NCI-H748 treated with DMSO at 0.1 percent for 48 hours (cell line): ENCODE measurements around the gene SST.
"Not testable (repeated sequence)": the region's sequence is repeated elsewhere in the genome, so short reads cannot be mapped to it uniquely, and the experiment has no call there.

Experiments used
- DNase-seq: peaks from one replicate; lab custom pipeline; 2025; lab: John Stamatoyannopoulos, UW

The SST gene

DNA sequence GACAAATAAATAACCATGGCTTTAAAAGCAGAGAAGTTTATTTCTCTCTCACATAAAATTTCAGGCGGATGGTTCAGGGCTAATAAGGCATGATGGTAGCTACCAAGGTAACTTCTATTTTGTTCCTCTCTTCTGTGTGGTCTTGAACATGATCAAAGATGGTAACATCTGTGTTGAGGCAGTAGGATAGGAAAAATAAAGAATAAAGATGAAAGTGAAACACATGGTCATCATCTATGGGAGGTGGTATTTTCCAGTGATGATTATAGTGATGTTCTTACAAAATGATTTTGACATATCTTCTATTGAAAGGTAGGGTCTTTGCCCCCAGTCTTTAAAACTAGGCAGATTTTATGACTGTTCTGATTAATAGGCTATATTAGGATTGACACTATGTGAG lies 14.2 kb upstream of the SST start:
- DNase-seq, result no peak

DNA sequence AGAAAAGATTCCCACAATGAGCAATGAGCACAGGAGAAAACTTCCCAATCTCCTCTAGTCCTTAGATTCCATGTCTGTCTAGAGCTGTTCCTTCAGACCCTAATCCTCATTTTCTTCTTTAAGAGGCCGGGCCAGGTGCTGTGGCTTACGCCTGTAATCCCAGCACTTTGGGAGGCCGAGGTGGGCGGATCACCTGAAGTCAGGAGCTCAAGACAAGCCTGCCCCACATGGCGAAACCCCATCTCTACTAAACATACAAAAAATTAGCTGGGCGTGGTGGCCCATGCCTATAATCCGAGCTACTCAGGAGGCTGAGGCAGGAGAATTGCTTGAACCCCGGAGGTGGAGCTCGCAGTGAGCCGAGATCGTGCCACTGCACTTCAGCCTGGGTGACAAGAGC lies 11.6 kb upstream of the SST start:
- DNase-seq, result not testable (repeated sequence)

DNA sequence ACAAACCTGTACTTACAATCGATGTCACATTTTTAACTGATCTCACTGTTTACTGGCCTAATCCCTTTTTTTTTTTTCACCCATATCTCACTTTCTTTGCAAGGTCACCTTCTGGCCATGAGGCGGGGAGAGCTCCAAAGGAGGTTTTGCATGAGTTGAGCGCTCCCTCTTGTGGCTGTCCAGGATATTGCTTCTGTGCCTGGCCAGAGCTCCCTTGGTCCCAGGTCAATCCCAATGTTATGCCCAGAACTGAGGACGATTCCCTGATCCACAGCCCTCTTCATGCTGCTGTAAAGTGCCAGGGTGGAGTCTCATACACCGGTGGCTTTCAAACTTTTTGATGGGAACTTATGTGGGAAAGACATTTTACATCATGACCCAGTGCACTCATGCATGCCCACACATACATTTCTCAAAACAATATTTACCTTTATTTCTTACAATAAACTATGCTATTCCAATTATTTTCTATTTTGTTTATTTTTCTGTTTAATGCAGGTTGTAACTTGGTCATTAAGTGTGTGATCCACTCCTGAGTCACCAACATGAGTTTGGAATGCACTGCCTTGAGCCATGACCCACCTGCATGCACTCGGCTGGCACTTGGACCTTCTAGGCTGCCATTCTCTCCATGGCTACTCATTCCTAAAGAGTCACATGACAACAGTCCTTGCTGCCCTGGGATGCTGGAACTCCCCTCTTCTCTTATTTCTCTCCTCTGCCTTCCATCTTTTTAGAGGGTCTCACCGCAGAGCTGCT lies 9.6 kb upstream of the SST start:
- peak; percentile 10 for DNase-seq

DNA sequence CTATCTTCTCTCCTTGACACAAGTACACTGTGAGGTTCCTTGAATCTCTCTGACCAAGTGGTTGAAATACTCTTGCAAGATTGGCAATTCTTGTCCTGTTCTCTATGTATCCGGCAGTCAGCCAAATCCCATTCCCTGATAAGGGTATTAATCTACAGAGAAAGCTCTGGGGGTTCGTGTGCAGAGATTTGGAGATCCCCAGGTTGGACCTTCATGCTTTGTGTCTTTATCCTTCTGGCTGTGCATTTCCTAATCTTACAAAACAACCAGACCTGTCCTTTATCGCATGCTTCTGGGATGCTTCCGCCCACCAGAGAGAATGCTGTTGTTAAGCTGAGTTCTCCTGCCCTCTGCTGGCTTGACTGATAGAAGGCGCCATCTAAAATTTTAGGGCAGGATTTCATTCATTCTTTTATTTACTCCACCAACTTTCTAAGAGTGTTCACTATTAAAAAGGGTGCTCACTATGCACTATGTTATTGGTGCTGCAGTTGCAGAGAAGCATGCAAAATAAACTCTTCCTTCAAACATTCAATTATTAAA lies 8.6 kb upstream of the SST start:
- no peak for DNase-seq

DNA sequence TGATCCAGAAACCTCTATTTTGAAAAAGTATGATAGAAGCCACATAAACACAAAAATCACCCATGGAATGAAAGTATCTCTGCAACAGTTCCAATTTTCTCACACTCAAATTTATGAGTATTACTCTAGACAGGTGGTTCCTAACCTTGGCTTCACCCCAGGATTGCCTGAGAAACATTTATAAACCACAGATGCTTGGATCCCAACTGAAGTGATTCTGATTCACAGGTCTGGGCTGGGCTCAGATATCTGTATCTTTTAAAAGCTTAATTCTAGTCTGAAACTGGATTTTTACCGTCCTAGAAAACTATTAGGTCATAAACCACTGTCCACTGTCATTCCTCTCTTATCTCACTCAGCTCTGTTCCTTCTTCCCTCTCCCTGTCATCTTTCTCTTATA lies 7.4 kb upstream of the SST start:
- no peak for DNase-seq

DNA sequence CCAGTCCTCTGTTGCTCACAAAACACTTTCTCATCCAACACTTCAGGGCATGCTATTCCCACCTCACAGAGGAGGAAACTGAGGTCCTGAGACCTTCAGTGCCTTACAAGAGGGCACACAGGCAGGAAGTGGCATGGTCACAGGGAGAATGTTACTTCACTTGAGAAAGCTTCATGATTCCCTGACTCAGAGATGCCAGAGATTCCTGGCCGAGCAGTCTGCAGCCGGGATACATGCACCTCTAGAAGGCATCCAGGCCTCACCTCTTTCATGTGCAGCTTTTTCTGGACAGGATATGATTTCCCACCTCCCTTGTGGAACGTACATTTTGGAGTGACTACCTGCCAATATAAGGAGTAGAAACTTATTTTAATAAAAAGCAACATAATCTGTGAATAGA lies 2.8 kb upstream of the SST start:
- DNase-seq, result no peak

DNA sequence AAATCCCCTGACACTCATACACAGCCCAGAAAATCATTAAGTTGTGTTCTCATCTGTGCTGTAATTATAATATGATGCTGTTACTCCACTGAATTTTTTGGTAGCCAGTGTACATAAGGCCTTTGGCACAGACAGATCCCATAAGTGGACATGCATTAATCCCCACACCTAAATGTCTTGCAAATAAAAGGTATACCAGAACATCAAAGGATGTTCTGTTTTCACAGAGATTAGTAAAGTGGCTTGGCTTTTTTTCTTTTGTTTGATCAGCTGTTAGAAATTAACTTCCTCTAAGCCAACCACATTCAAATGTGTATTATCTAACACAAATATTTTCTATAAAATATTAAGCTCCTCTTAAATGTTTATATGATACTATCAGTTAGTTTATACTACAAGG lies 2.7 kb downstream of the SST start:
- DNase-seq, result peak; percentile 15

DNA sequence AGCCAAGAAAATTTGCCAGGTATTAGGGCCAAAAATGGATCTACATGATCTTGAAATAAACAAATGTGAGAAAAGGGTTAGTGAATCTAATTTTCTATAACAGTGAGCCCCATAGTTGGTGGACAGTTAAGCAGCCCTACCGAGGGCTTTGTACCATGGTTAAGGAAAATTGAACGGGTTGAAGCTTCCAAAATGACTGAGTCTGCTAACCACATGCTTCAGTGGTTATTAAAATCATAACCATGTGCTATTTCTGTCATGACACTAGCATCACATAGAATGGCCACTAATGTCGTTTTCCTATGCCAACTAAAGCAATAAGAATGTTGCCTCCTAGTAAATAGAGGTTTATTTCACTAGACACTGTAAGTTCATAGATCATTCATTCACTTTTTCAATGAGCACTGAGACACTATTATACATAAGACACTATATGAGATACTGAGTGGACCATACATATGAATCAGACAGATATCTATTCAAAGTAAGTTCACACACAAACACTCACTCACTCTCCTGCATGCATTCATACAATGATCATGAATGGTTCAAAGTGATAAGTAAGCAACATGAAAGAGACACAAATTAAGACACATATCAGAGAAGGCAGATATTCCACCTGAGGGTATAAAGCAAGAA lies 4.3 kb downstream of the SST start:
- DNase-seq, result no peak

DNA sequence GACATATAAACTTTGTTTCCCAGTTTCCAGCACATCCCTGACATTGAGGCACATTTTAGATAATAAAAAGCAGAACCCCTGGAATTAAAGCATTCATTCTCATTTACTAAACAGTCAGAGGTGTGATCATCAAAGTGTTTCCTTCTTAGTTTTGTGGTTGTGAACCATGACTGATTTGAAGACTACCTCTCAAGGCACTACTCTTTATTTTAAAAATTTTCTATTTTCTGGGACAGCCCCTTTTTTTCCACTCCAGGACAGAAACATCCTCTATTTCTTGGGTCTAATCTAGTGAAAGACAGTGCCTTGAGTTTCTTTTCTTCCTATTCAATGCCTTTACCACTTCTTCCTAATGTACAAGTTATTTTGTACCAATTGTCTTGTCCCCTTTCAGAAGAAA lies 5.2 kb downstream of the SST start:
- DNase-seq, result no peak

DNA sequence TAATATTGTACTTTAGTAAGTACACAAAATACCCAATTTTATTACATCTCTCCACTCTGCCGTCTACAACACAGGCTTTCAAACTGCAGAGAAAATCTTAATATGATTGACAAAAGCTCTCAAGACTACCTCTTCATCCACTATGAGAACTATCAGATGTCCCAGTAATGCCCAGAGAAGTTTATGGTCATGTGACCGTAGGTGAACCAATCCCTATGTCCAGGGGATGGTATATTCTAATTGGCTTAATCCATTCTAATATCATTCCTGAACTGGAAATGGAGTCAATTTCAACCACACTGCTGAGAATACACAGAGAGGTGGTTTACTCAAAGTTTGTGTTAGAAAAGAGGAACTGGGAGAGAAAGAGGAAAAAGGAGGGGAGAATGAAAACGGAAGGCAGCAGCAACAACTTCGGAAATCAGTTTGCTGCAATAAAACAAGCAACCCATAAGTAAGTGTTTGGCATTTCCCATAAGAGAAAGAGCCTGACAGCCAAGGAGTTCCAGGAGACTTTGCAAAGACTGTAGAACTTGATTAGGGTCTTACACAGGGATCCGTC lies 7.3 kb downstream of the SST start:
- DNase-seq, result no peak

DNA sequence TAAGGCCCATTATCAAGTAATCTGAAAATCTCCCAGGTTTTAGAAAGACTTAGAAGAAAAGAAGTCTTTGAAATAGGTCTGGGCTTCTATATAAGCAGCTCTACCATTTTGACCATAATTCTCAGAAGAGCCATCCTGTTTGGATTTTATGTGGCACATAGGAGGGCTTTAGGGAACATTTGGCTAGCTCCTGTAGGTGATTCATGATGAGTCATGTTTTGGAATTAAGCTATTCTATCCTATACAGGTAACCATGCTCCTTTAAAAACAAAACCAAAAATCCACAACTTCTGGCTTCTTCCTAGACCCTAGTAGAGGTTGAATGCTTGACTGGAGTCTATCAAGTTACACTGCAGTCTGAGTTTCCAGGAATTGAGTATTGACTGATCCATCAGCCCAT lies 8.9 kb downstream of the SST start:
- no peak for DNase-seq

DNA sequence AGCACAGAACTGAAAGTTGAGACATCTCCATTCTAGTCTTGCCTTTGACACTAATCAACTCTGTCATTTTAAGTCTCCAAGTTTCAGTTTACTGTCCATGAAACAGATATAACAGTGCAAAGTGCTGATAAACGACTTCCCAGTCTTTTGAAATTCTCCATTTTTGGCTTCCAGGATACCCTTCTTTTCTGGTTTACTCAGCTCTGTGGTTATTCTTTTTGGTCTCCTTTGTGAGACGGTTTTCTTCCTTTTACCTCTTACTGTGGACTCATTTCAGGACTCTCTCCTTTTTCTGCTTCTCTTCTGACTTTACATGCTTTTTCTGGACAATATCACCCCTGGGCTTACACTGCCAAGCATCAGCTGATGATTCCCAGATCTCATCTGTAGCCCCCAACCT lies 18.9 kb downstream of the SST start:
- no peak for DNase-seq

DNA sequence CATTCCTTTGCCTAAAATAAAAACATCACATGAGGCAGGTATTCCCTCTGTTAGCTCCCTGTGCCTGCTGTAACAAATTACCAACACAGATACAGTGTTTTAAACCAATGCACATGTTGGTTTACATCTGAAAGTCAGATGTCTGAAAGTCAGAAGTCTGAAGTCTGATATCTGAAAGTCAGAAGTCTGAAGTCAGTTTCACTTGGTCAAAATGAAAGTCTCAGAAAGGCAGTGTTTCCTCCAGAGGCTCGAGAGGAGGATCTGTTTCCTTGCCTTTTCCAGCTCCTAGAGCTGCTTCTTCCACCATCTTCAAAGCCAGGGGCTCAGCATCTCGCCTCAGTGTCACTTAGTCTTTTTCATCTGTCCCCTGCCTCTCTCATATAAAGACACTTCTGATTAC lies 22.0 kb downstream of the SST start:
- no peak for DNase-seq

DNA sequence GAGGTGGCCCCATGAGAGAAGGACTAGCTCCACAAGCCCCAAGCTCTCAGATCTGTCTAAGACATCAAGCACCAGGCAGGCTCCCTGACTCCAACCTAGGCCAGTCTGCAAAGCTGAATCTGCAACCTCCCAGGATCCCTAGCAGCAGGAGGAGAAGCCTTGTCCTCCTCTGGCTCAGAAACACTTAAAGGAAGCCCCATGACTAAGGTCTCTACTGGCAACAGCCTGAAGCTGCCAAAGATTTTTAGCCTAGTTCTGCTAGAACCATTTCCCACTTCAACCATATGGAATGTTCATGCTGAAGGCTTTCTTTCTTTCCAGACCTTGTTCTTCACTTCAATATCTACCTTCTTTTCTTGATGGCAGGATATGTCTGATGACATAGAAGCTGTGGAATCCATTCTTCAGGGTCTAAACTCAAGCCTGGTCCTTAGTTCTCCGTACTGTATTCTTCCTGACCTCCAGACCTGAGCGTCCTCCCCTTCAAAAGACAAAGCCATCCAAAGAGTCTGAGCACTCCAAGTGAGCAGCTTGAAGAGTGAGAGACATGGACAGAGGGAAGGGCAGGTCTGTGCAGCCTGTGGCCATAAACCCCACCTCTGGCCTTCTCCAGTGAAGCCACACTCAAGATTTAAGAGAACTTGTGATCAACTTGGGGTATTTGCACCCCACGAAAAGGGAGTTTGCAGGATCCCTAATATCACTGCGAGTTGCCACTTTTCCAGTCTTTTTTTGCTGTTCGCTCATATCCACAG lies 23.1 kb downstream of the SST start:
- DNase-seq, result no peak

DNA sequence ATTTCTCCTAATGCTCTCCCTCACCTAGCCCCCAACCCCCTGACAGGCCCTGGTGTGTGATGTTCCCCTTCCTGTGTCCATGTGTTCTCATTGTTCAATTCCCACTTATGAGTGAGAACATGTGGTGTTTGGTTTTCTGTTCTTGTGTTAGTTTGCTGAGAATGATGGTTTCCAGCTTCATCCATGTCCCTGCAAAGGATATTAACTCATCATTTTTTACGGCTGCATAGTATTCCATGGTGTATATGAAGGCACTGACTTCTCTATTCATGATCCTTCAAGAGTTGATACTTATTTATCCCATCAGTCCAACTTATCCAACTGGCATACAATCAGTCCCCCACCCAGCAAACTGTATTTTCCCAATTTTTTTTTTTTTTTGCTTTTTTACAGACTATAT lies 24.8 kb downstream of the SST start:
- not testable (repeated sequence) for DNase-seq

DNA sequence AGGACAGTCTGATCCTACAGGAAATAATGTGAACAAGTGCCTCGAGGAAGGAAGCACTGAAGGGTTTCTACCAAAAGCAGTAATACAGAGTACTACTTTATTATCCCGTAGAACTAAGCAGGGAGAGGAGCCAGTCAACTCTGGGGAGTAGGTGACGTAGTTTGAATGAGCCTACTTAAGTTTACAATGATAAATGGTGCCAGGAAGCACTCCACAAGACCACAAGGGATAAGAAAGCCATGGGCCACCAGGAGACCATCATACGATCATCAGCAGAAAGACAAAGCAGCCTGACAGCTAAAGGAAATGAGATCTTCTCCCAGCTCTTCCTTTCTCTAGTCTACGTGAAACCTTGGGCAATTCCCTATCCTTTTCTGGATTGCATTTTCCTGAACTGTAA lies 27.3 kb downstream of the SST start:
- DNase-seq, result no peak

DNA sequence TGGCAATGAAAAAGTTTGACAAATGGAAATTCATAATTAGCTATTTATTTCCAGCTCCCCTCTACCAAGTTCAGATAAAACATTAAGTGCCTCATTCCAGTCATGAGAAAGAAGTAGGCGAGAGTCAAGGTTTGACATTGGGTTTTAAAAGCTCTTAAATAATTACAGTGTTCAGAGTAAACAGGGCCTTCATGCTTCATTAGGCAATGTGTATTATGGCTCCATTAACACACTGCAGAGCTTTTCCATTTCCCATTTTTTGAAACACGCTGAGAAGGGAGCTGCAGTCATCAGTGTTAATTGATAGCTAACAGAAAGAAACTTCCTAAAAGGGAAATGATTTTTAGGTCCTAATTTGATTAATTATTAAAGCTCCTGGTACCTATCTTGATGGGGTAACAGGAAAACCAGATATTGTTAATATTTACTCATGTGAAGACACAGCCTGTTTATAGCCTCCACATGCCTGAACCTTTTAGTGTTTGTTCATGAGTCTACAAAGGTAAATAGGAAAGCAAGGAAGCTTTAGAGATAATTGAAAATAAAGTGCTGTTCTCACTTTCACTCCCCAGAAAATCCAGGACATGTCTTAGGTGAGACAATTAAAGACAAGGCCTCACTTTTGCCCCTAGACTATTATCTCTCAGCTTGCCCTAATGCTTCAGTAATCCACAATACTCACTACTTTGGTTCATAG lies 28.7 kb downstream of the SST start:
- no peak for DNase-seq

DNA sequence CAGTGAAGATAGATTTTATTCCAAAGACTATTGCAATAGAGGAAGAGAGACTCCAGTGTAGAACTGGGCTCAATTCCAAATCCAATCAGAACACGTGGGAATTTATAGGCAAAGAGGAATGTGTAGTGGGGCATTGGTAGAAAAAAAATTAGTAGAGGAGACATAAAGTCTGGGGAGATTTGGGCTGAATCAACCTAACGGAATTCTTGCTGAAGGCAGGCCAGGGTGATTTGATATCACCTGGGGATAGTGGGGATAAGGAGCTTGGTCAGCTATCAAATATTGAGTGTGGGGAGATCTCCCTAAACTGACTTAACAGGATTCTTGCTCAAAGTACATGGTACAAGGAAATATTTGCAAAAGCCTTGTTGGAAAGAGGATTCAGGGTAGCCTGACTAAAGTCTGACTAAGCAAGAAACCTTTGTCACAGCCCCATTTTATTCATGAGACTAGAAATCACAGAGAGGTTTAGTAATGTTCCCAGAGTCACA lies 29.6 kb downstream of the SST start:
- no peak for DNase-seq

DNA sequence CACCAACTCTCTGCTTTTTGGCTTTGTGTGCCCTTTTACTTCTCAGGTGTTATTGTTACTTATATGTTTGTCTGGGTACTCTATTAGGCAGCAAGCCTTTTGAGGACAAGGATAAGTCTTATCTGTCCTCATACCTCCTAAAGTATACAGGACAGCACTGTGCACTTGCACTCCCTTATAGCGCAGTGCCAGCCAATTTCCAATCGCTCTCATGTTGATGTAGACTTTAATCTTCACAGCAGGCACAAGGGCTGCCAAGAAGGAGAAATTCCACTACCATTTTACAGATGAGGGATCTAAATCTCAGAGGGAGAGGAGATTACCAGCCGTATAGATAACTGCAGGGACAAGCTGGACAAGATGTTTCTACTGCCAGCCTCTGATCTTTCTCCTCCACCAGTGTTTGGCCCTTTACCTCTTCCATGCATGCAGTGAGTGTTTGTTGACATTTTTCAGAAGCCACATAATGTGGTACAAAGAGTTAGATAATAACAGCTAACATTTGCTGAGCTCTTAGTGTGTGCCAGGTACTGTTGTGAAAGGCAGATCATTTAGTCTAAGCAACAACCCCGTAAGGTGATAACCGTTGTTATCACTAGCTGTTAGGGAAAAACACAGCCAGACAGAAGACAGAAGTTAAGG lies 30.1 kb downstream of the SST start:
- DNase-seq, result no peak

DNA sequence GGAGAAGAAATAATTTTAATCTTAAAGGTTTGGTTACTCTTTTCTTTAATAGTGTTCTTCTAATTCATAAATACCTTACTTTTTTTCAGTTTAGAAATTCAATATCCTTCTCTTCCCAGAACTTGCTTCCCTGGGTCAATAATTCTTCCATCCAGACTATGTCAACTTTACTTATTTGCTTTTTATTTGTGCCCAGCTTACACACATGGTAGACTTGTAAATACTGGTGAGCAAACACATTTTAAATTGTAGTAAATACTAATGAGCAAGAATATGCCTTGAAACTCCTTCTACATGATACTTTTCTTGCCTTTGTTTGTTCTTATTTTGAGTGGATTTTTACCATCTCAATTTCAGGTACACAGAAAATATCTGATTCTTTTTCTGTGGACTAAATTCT lies 33.7 kb downstream of the SST start:
- DNase-seq, result no peak

DNA sequence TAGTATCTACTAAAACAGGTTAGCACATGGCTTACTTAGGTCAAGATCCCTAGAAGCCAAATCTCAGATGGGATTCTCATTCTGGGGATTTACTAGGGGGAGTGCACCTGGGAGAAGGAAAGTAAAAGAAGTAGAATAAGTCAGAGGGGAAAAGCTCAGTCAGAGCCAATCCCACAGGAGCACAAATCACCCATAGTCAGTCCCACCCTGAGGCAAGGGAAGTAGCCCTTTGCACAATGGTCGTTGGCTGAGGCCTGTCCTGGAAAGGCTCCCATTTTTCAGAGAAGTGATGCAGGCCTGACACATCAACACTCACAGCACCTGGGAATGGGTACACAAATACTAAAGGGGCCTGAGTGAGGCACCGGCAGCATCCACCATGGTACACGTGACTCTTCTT lies 39.8 kb downstream of the SST start:
- no peak for DNase-seq
